Panc1 (cell line): Measurements from ENCODE around the gene NFIB. TPM values are rescaled to one million over a fixed set of nuclear protein-coding genes. Genes with fewer than 3 reads are reported as not detected.

ENCODE experiments used
- ATAC-seq: fragments of 200-7000 bp; cut with Tn5 transposase; 2 replicates; pipeline ENCODE4 v1.9.1; 2020; ENCODE audit warnings: mild to moderate bottlenecking, moderate library complexity
- BruUV-seq: library from RNA; stranded (reverse); fragments of 400-500 nt; replicated peaks from 2 replicates; lab custom pipeline; 2021; lab: Mats Ljungman, UMichigan
- CTCF ChIA-PET: fragments of 300-600 bp; sonication (Branson Sonifier 250); formaldehyde crosslinking; loops from one replicate; lab custom pipeline; 2022; ENCODE audit warnings: antibody characterized with exemption; lab: Charles Lee
- POLR2A ChIA-PET: fragments of 300-600 bp; sonication (Branson Sonifier 250); formaldehyde crosslinking; loops from one replicate; lab custom pipeline; 2022; ENCODE audit warnings: antibody characterized with exemption; lab: Charles Lee
- DNase-seq: peaks from one replicate; pipeline ENCODE4 v3.0.0-alpha.2; 2010; ENCODE audit warnings: low read depth, low spot score
- H3K27ac ChIP-seq: 2 replicates; pipeline ENCODE4 v1.5.1; 2011; ENCODE audit warnings: mild to moderate bottlenecking, low read length, inconsistent platforms
- H3K27me3 ChIP-seq: fragments of 200-500 bp; sonication (Bioruptor generic); 2 replicates; pipeline ENCODE4 v1.6.0; 2014; ENCODE audit warnings: low read length, inconsistent platforms; ENCODE audit not compliant: control insufficient read depth, insufficient read depth
- H3K36me3 ChIP-seq: fragments of 200-500 bp; sonication (Bioruptor generic); 2 replicates; pipeline ENCODE4 v1.5.1; 2014; ENCODE audit warnings: inconsistent platforms, mild to moderate bottlenecking, low read length, moderate library complexity; ENCODE audit not compliant: control insufficient read depth, insufficient read depth
- H3K4me1 ChIP-seq: 2 replicates; pipeline ENCODE4 v1.5.1; 2011; ENCODE audit warnings: inconsistent platforms, mild to moderate bottlenecking, low read length, moderate library complexity; ENCODE audit not compliant: control insufficient read depth, insufficient read depth
- H3K4me3 ChIP-seq, 2 experiments: 2 replicates each; pipeline ENCODE4 v1.5.1; 2011 to 2012; ENCODE audit warnings: low read depth in 2 of 2, low read length in 2 of 2, mild to moderate bottlenecking in 2 of 2, inconsistent platforms in 1 of 2, moderate library complexity in 1 of 2
- H3K9me3 ChIP-seq: fragments of 200-500 bp; sonication (Bioruptor generic); 2 replicates; pipeline ENCODE4 v1.5.1; 2014; ENCODE audit warnings: low read depth, mild to moderate bottlenecking, inconsistent platforms, low read length, moderate library complexity; ENCODE audit not compliant: control insufficient read depth, insufficient read depth
- POLR2AphosphoS5 ChIP-seq: IDR thresholded peaks from 2 replicates; pipeline ENCODE4 v1.6.1; 2012; ENCODE audit warnings: mild to moderate bottlenecking, low read depth, low read length, moderate library complexity
- SIN3A ChIP-seq: IDR thresholded peaks from 2 replicates; pipeline ENCODE4 v1.6.1; 2012; ENCODE audit warnings: low read depth, mild to moderate bottlenecking, low read length, moderate library complexity, borderline replicate concordance; ENCODE audit not compliant: insufficient read depth
- TCF7L2 ChIP-seq: IDR thresholded peaks from 2 replicates; pipeline ENCODE4 v1.6.1; 2011; ENCODE audit warnings: mild to moderate bottlenecking, low read depth, low read length, inconsistent platforms
- in situ Hi-C: cut with HindIII; loops from 2 replicates; pipeline ENCODE4 v1.10.0; 2016; ENCODE audit warnings: low sequenced_read_pairs, low pct_unique_long_range_greater_than_20kb
- intact Hi-C: fragments of 100-400 bp; cut with micrococcal nuclease; formaldehyde crosslinking; loops from one replicate; pipeline ENCODE4 v1.10.0; 2022; ENCODE audit not compliant: unreplicated experiment
- total RNA-seq: library from RNA; stranded (reverse); gene quantifications from one replicate; pipeline ENCODE4 v1.2.1, GENCODE V29; 2021; ENCODE audit not compliant: unreplicated experiment
- TF ChIP-seq, protein P1 (sequence below), 2 experiments: IDR thresholded peaks; 2 replicates each; pipeline ENCODE4 v1.6.1; 2011 to 2012; ENCODE audit warnings: low read depth in 2 of 2, control low read depth in 1 of 2, low read length in 1 of 2, mild to moderate bottlenecking in 1 of 2, moderate library complexity in 1 of 2; ENCODE audit not compliant: insufficient read depth in 1 of 2
- TF ChIP-seq, protein P2 (sequence below): fragments of 450-650 bp; IDR thresholded peaks from 2 replicates; pipeline ENCODE4 v1.5.1; 2017; ENCODE audit warnings: mild to moderate bottlenecking

The NFIB gene
- total RNA-seq, 1 experiment from 2014 or later, result 26.7 TPM

DNA sequence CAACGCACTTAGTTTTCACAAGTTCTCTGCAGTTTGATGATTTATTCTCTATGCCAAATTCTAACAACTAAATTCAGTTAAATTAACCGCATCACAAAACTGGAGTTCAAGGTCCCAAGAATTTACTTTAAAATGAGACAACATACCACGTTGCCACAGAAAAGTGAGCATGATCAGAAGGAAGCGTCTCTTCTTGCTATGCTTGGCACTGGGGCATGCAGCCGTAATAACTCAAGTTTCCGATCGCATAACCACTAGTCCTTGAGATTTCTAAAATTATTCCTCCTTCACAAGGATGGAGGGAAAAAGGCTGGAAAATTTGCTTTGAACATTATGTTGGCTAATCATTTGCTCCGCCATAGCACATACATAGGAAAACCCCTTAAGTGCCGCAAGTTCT lies 13.9 kb downstream of the NFIB start:
- in situ Hi-C loops (no loop called here), intact Hi-C loops (no loop called here)
- ChIA-PET POLR2A (no interaction called here), CTCF (no interaction called here)
- no peaks in the 10 kb centered on the region for H3K27me3 ChIP-seq
- H3K36me3 ChIP-seq, result no peaks in the 10 kb centered on the region
- peaks cover 3% of the 10 kb centered on the region for H3K4me1 ChIP-seq
- no peak overlapping the region for H3K4me3 ChIP-seq
- no peak for DNase-seq
- H3K27ac ChIP-seq, result no peak overlapping the region
- ATAC-seq, result no peak
- H3K9me3 ChIP-seq, result no peaks in the 10 kb centered on the region
- no TSS peak for BruUV-seq
- TF ChIP-seq, protein P1, sequence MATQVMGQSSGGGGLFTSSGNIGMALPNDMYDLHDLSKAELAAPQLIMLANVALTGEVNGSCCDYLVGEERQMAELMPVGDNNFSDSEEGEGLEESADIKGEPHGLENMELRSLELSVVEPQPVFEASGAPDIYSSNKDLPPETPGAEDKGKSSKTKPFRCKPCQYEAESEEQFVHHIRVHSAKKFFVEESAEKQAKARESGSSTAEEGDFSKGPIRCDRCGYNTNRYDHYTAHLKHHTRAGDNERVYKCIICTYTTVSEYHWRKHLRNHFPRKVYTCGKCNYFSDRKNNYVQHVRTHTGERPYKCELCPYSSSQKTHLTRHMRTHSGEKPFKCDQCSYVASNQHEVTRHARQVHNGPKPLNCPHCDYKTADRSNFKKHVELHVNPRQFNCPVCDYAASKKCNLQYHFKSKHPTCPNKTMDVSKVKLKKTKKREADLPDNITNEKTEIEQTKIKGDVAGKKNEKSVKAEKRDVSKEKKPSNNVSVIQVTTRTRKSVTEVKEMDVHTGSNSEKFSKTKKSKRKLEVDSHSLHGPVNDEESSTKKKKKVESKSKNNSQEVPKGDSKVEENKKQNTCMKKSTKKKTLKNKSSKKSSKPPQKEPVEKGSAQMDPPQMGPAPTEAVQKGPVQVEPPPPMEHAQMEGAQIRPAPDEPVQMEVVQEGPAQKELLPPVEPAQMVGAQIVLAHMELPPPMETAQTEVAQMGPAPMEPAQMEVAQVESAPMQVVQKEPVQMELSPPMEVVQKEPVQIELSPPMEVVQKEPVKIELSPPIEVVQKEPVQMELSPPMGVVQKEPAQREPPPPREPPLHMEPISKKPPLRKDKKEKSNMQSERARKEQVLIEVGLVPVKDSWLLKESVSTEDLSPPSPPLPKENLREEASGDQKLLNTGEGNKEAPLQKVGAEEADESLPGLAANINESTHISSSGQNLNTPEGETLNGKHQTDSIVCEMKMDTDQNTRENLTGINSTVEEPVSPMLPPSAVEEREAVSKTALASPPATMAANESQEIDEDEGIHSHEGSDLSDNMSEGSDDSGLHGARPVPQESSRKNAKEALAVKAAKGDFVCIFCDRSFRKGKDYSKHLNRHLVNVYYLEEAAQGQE (IDR thresholded peaks at IDR 0.05; ENCODE audit: insufficient read depth in 1 of 2, low read depth in 2 of 2, low read length in 1 of 2), result no peak
- TF ChIP-seq SIN3A (no peak), POLR2AphosphoS5 (no peak), TCF7L2 (no peak)
- TF ChIP-seq, protein P2, sequence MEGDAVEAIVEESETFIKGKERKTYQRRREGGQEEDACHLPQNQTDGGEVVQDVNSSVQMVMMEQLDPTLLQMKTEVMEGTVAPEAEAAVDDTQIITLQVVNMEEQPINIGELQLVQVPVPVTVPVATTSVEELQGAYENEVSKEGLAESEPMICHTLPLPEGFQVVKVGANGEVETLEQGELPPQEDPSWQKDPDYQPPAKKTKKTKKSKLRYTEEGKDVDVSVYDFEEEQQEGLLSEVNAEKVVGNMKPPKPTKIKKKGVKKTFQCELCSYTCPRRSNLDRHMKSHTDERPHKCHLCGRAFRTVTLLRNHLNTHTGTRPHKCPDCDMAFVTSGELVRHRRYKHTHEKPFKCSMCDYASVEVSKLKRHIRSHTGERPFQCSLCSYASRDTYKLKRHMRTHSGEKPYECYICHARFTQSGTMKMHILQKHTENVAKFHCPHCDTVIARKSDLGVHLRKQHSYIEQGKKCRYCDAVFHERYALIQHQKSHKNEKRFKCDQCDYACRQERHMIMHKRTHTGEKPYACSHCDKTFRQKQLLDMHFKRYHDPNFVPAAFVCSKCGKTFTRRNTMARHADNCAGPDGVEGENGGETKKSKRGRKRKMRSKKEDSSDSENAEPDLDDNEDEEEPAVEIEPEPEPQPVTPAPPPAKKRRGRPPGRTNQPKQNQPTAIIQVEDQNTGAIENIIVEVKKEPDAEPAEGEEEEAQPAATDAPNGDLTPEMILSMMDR, result no peak

DNA sequence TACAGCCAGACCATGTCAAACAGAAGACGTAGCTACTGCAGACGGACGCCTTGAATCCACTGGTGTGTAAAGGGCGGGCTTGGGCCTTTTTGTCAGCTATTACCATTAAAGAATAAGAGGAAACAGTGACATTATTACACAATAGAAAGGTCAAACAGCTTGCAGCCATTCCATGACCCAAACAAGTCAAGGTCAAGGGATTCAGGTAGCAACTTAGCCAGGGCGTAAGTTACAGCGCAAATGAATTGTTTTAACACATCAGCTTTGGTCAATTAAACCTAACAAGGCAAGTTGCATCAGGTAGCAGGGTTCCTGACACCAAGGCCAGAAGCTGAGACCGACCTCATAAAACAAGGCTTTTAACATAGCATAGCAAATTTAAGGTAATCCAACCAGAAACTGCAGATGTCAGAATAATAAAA lies 15.3 kb downstream of the NFIB start:
- intact Hi-C loops, result no loop called here
- no TSS peak for BruUV-seq
- H3K4me1 ChIP-seq, result peaks cover 3% of the 10 kb centered on the region
- no peaks in the 10 kb centered on the region for H3K9me3 ChIP-seq
- ChIA-PET CTCF (no interaction called here), POLR2A (no interaction called here)
- DNase-seq (no peak), ATAC-seq (no peak)
- no peaks in the 10 kb centered on the region for H3K36me3 ChIP-seq
- in situ Hi-C loops, result no loop called here
- H3K27ac ChIP-seq, result no peak overlapping the region
- TF ChIP-seq POLR2AphosphoS5 (no peak), TCF7L2 (no peak), SIN3A (no peak)
- TF ChIP-seq, protein P1 (IDR thresholded peaks at IDR 0.05; ENCODE audit: insufficient read depth in 1 of 2, low read depth in 2 of 2, low read length in 1 of 2), result no peak
- TF ChIP-seq, protein P2, result no peak
- no peak overlapping the region for H3K4me3 ChIP-seq
- no peaks in the 10 kb centered on the region for H3K27me3 ChIP-seq
